ENCODE measurements around the gene MMP19.
"Not testable (repeated sequence)": the region's sequence is repeated elsewhere in the genome, so short reads cannot be mapped to it uniquely, and the experiment has no call there.

Gene MMP19
- 0 reads per million in 2 donors for total RNA-seq

GRCh38 chr12:55842681-55843429 is at the start of gene MMP19:
Gene MMP19 (minus strand): TSS chr12:55842936. CDS start chr12:55842830, 106 bp downstream.
- DNase-seq: no peak

GRCh38 chr12:55891310-55891709 is 48.6 kb upstream of the MMP19 start:
- DNase-seq: no peak

- no peak for DNase-seq
These were observed 42.4 kb upstream of the MMP19 start for GRCh38 chr12:55885113-55885512.

GRCh38 chr12:55877824-55878223 is 35.1 kb upstream of the MMP19 start:
- no peak for DNase-seq

GRCh38 chr12:55875704-55876467 is 33.1 kb upstream of the MMP19 start:
- DNase-seq: no peak

GRCh38 chr12:55874443-55874842 is 31.7 kb upstream of the MMP19 start:
- DNase-seq: no peak

GRCh38 chr12:55866454-55867004 is 23.8 kb upstream of the MMP19 start:
- not testable (repeated sequence) for DNase-seq

- no peak for DNase-seq
These were observed 22.6 kb upstream of the MMP19 start for GRCh38 chr12:55865327-55865726.

GRCh38 chr12:55862931-55863330 is 20.2 kb upstream of the MMP19 start:
- DNase-seq: not testable (repeated sequence)

- DNase-seq: no peak
These were observed 19.6 kb upstream of the MMP19 start for GRCh38 chr12:55862286-55862685.

- DNase-seq: no peak
These were observed 19.1 kb upstream of the MMP19 start for GRCh38 chr12:55861871-55862270.

- DNase-seq: no peak
These were observed 18.7 kb upstream of the MMP19 start for GRCh38 chr12:55861396-55861795.

GRCh38 chr12:55852740-55853139 is 10.0 kb upstream of the MMP19 start:
- DNase-seq: no peak

GRCh38 chr12:55850893-55851292 is 8.2 kb upstream of the MMP19 start:
- no peak for DNase-seq

- no peak for DNase-seq
These were observed 7.7 kb upstream of the MMP19 start for GRCh38 chr12:55850401-55850800.

- no peak for DNase-seq
These were observed 7.0 kb upstream of the MMP19 start for GRCh38 chr12:55849616-55850343.

- DNase-seq: no peak
These were observed 5.0 kb upstream of the MMP19 start for GRCh38 chr12:55847603-55848291.

GRCh38 chr12:55847033-55847432 is 4.3 kb upstream of the MMP19 start:
- no peak for DNase-seq

- DNase-seq: no peak
These were observed 3.2 kb upstream of the MMP19 start for GRCh38 chr12:55845785-55846496.

- DNase-seq: no peak
These were observed 2.6 kb upstream of the MMP19 start for GRCh38 chr12:55845361-55845760.

- no peak for DNase-seq
These were observed 2.2 kb upstream of the MMP19 start for GRCh38 chr12:55844961-55845360.

GRCh38 chr12:55843431-55843830 is 695 bp upstream of the MMP19 start:
- DNase-seq: no peak
